ENCODE results near the gene PRKD2.
A peak's percentile ranks its signal among the peaks of the same experiment; 100 is the strongest.

The PRKD2 gene

GRCh38 chr19:46698395-46699321 is 18.3 kb downstream of the PRKD2 start:
- no peak for DNase-seq

- DNase-seq: no peak
These were observed 19.5 kb downstream of the PRKD2 start for GRCh38 chr19:46697204-46697960.

- DNase-seq: no peak
These were observed 20.1 kb downstream of the PRKD2 start for GRCh38 chr19:46696866-46697203.

- no peak for DNase-seq
These were observed 20.9 kb downstream of the PRKD2 start for GRCh38 chr19:46696052-46696451.

GRCh38 chr19:46693760-46694159 is 23.2 kb downstream of the PRKD2 start:
- DNase-seq: no peak

GRCh38 chr19:46692918-46693722 is 23.8 kb downstream of the PRKD2 start:
- no peak for DNase-seq

GRCh38 chr19:46691948-46692347 is 25.0 kb downstream of the PRKD2 start:
- DNase-seq: no peak

- no peak for DNase-seq
These were observed 25.8 kb downstream of the PRKD2 start for GRCh38 chr19:46691104-46691503.

GRCh38 chr19:46689358-46689757 is 27.6 kb downstream of the PRKD2 start:
- no peak for DNase-seq

- no peak for DNase-seq
These were observed 29.3 kb downstream of the PRKD2 start for GRCh38 chr19:46687438-46688145.

GRCh38 chr19:46685189-46685588 is 31.7 kb downstream of the PRKD2 start:
- DNase-seq: no peak

GRCh38 chr19:46678110-46678732 is 38.7 kb downstream of the PRKD2 start:
- no peak for DNase-seq

GRCh38 chr19:46674416-46675178 is 42.3 kb downstream of the PRKD2 start:
- peak; percentile 25 for DNase-seq

GRCh38 chr19:46670813-46671212 is 46.1 kb downstream of the PRKD2 start:
- DNase-seq: no peak

- no peak for DNase-seq
These were observed 48.3 kb downstream of the PRKD2 start for GRCh38 chr19:46668662-46669061.

GRCh38 chr19:46665072-46665471 is 51.8 kb downstream of the PRKD2 start:
- DNase-seq: no peak

GRCh38 chr19:46661735-46662592 is 55.0 kb downstream of the PRKD2 start:
- peak; percentile 77 for DNase-seq

GRCh38 chr19:46661020-46661731 is 55.7 kb downstream of the PRKD2 start, which contains the start of gene DACT3:
TSS of gene DACT3 (minus strand) at chr19:46661182. CDS start at chr19:46661064, 118 bp downstream.
- peak; percentile 99 for DNase-seq

GRCh38 chr19:46660551-46661019 is 56.3 kb downstream of the PRKD2 start:
- no peak for DNase-seq
